ENCODE data around the gene SYNGR3.
"Not testable (repeated sequence)": the region's sequence is repeated elsewhere in the genome, so short reads cannot be mapped to it uniquely, and the experiment has no call there.

Gene SYNGR3

DNA sequence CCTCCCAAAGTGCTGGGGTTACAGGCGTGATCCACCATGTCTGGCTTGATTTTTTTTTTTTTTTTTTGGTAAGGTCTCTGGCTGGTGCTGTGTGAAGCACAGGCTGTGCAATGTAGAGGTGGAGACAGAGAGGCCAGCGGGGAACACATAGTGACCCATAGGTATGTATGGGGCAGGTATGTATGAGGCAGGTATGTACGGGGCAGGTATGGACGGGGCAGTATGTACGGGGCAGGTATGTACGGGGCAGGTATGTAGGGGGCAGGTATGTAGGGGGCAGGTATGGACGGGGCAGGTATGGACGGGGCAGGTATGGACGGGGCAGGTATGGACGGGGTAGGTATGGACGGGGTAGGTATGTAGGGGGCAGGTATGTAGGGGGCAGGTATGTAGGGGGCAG lies 40.3 kb upstream of the SYNGR3 start:
- no peak for DNase-seq
- Mint-ChIP-seq H3K27me3 (ENCODE audit: low read depth, poor library complexity) (peaks cover 4% of the 10 kb centered on the region), H3K27ac (no peak overlapping the region), H3K4me3 (no peak overlapping the region), H3K9me3 (peaks cover 2% of the 10 kb centered on the region), H3K36me3 (ENCODE audit: low read depth) (no peaks in the 10 kb centered on the region), H3K4me1 (peaks cover 20% of the 10 kb centered on the region)
- TF ChIP-seq, protein P1, sequence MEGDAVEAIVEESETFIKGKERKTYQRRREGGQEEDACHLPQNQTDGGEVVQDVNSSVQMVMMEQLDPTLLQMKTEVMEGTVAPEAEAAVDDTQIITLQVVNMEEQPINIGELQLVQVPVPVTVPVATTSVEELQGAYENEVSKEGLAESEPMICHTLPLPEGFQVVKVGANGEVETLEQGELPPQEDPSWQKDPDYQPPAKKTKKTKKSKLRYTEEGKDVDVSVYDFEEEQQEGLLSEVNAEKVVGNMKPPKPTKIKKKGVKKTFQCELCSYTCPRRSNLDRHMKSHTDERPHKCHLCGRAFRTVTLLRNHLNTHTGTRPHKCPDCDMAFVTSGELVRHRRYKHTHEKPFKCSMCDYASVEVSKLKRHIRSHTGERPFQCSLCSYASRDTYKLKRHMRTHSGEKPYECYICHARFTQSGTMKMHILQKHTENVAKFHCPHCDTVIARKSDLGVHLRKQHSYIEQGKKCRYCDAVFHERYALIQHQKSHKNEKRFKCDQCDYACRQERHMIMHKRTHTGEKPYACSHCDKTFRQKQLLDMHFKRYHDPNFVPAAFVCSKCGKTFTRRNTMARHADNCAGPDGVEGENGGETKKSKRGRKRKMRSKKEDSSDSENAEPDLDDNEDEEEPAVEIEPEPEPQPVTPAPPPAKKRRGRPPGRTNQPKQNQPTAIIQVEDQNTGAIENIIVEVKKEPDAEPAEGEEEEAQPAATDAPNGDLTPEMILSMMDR (IDR thresholded peaks at IDR 0.05) = no peak

DNA sequence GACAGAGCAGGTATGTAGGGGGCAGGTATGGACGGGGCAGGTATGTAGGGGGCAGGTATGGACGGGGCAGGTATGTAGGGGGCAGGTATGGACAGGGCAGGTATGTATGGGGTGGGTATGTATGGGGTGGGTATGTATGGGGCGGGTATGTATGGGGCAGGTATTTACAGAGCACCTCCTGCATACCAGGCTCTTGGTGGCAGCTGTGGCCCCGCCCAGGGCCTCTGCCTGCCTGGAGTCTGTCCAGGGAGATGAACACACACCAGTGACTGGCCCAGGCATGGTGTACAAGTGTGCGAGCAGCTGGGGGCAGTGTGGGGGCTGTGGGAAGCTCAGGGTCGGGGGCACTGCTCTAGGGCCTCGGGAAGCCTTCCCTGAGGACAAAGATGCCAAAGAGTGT lies 39.7 kb upstream of the SYNGR3 start:
- no peak overlapping the region for H3K4me3 Mint-ChIP-seq
- TF ChIP-seq, protein P1 (IDR thresholded peaks at IDR 0.05) = no peak
- no peaks in the 10 kb centered on the region for H3K9me3 Mint-ChIP-seq
- peaks cover 18% of the 10 kb centered on the region for H3K4me1 Mint-ChIP-seq
- DNase-seq = no peak
- no peak overlapping the region for H3K27ac Mint-ChIP-seq
- peaks cover 4% of the 10 kb centered on the region for H3K27me3 Mint-ChIP-seq (ENCODE audit: low read depth, poor library complexity)
- no peaks in the 10 kb centered on the region for H3K36me3 Mint-ChIP-seq (ENCODE audit: low read depth)

DNA sequence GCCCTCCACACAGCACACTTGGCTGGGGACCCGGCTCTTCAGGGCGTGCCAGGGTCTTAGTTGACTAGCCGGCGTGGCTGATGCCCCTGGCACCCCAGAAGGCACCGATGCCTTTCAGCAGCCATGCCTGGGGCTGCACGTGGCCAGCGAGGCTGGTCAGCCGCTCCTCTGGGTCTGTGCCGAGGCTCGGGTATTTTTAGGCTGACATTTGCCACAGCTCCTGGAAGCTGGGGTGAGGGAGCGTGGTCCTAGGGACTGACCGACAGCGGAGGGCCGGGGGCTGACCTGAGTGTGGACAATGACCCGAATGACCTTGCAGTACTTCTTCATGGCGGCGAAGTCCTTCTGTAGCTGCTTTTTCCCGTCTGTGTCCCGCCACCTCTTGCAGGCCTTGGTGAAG lies 39.2 kb upstream of the SYNGR3 start:
- TF ChIP-seq, protein P1 (IDR thresholded peaks at IDR 0.05) = no peak
- H3K9me3 Mint-ChIP-seq = no peaks in the 10 kb centered on the region
- DNase-seq = no peak
- no peak overlapping the region for H3K27ac Mint-ChIP-seq
- H3K4me1 Mint-ChIP-seq = peaks cover 18% of the 10 kb centered on the region
- H3K36me3 Mint-ChIP-seq (ENCODE audit: low read depth) = no peaks in the 10 kb centered on the region
- H3K27me3 Mint-ChIP-seq (ENCODE audit: low read depth, poor library complexity) = peaks cover 4% of the 10 kb centered on the region
- H3K4me3 Mint-ChIP-seq = no peak overlapping the region

DNA sequence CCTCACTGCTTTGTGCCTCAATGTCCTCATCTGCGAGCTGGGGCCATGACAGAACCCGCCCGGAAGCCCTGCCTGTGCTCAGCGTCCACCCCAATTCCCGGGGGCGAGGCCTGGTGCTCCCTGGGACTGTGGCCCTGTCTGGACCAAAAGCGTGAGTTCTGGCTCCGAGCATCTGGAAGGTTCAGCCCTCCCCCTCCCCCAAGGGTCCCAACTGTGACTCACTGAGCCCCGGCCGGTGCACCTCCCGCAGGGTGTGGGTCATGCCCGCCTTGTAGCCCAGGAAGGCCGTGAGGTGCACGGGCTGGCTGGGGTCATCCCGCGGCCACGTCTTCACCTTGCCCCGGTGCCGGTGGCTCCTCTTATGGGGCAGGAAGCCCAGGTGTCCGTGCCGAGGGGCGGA lies 36.0 kb upstream of the SYNGR3 start:
- peaks cover 11% of the 10 kb centered on the region for H3K4me1 Mint-ChIP-seq
- H3K9me3 Mint-ChIP-seq = peaks cover 4% of the 10 kb centered on the region
- H3K27me3 Mint-ChIP-seq (ENCODE audit: low read depth, poor library complexity) = peaks cover 4% of the 10 kb centered on the region
- H3K36me3 Mint-ChIP-seq (ENCODE audit: low read depth) = no peaks in the 10 kb centered on the region
- no peak overlapping the region for H3K27ac Mint-ChIP-seq
- TF ChIP-seq, protein P1 (IDR thresholded peaks at IDR 0.05) = no peak
- DNase-seq = no peak
- no peak overlapping the region for H3K4me3 Mint-ChIP-seq

DNA sequence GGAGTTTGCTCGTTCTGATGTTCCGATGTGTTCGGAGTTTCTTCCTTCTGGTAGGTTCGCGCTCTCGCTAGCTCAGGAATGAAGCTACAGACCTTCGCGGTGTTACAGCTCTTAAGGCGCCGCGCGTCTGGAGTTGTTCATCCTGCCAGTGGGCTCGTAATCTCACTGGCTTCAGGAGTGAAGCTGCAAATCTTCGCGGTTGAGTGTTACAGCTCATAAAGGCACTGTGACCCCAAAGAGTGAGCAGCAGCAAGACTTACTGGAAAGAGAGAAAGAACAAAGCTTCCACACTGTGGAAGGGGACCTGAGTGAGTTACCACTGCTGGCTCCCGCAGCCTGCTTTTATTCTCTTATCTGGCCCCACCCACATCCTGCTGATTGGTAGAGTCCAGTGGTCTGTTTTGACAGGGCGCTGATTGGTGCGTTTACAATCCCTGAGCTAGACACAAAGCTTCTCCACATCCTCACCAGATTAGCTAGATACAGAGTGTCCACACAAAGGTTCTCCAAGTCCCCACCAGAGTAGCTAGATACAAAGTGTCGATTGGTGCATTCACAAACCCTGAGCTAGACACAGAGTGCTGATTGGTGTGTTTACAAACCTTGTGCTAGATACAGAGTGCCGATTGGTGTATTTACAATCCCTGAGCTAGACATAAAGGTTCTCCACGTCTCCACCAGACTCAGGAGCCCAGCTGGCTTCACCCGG lies 32.2 kb upstream of the SYNGR3 start:
- Mint-ChIP-seq H3K4me1 (peaks cover 29% of the 10 kb centered on the region), H3K36me3 (ENCODE audit: low read depth) (peaks cover 11% of the 10 kb centered on the region)
- not testable (repeated sequence) for H3K27me3 Mint-ChIP-seq (ENCODE audit: low read depth, poor library complexity); H3K27ac Mint-ChIP-seq; H3K4me3 Mint-ChIP-seq; DNase-seq; H3K9me3 Mint-ChIP-seq

DNA sequence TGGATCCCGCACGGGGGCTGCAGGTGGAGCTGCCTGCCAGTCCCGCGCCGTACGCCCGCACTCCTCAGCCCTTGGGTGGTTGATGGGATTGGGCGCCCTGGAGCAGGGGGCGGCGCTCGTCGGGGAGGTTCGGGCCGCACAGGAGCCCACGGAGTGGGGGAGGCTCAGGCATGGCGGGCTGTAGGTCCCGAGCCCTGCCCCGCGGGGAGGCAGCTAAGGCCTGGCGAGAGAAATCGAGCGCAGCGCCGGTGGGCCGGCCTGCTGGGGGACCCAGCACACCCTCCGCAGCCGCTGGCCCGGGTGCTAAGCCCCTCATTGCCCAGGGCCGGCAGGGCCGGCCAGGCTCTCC lies 31.7 kb upstream of the SYNGR3 start:
- not testable (repeated sequence) for H3K27ac Mint-ChIP-seq; DNase-seq; H3K27me3 Mint-ChIP-seq (ENCODE audit: low read depth, poor library complexity); H3K9me3 Mint-ChIP-seq; H3K4me3 Mint-ChIP-seq
- peaks cover 31% of the 10 kb centered on the region for H3K4me1 Mint-ChIP-seq
- peaks cover 15% of the 10 kb centered on the region for H3K36me3 Mint-ChIP-seq (ENCODE audit: low read depth)

DNA sequence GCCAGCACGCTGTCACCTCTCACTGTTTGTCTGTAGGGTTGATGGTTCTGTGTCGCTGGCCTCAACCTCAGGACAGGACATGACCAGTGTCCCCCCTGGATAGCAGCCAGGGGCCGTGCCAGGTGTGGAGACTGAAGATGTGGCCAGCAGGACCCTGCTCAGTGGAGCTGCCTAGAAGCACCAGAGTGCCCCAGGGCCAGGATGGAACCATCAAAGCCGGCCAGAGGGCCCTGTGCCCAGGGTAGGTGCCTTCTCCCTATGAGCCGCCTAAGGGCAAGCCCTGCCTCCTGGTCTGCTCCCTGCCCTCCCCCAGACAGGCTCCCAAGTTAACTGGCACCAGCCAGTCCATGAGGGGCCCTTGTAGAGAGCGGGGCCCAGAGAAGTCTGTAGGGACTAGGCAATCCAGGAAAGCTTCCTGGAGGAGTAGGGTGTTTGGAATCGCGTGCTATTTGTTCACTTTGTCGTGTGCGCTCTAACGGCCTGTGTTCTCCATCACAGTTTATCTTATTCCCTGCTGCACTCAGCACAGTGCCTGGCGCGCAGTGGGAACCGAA lies 31.0 kb upstream of the SYNGR3 start:
- peaks cover 4% of the 10 kb centered on the region for H3K9me3 Mint-ChIP-seq
- H3K4me3 Mint-ChIP-seq = peak overlapping the region; percentile 93
- peaks cover 21% of the 10 kb centered on the region for H3K36me3 Mint-ChIP-seq (ENCODE audit: low read depth)
- H3K27ac Mint-ChIP-seq = no peak overlapping the region
- no peak for DNase-seq
- peaks cover 38% of the 10 kb centered on the region for H3K4me1 Mint-ChIP-seq
- TF ChIP-seq, protein P1 (IDR thresholded peaks at IDR 0.05) = no peak
- peaks cover 4% of the 10 kb centered on the region for H3K27me3 Mint-ChIP-seq (ENCODE audit: low read depth, poor library complexity)
